GF-D8 (cell line): Measurements from ENCODE around the gene CRLF1.

Experiments used
- DNase-seq: peaks from one replicate; lab custom pipeline; 2025; lab: John Stamatoyannopoulos, UW

The CRLF1 gene

DNA sequence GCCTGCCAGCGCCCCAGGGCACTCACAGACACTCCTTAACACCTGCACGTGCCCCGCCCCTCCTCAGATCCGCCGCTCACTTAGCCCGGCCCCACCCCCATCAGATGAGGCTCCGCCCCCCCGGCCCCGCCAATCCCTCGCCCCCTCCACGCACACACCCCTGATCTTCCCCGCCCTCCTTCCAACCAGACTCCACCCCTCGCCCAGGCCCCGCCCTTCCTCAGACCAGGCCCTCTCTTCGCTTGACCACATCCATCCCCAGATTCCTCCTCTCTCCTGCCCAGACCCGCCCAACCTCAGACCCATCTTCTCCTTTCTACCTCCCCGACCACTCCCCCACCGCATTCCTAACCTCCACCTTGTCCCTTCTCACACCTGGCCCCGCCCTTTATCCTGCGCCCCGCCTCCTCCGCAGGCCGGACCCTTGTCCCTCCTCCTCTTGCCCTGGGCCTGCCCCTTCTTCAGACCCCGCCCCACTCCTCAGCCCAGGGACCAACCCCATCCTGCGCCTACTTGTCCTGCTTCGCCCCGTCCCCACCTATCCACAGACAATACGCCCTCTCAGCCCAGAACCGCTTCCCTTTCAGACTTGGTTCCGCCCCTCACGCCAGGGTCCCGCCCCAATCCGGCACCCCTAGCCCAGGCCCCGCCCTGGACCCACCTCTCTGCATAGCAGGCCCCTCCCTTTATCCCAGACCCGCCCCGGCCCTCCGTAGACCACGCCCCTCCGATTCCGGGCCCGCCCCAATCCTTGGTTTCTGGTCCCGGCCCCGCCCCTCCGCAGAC lies 29.8 kb upstream of the CRLF1 start:
- peak; percentile 79 for DNase-seq

DNA sequence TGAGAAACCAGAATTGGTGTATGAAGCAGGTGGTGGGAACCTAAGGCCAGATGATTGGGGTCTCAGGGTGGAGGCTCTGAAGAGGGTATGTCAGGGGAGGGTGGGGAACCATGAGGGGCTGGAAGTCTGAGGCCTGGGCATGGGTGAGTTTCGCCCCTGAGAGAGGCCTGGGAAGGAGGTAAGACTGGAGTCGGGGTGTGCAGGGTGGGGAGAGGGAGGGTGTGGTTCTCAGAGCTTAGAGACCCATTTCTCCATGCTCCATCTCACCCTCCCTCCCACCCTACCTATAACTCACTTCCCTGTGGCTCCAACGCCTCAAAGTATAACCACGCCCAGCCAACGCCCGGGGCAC lies 29.2 kb upstream of the CRLF1 start:
- DNase-seq = no peak

DNA sequence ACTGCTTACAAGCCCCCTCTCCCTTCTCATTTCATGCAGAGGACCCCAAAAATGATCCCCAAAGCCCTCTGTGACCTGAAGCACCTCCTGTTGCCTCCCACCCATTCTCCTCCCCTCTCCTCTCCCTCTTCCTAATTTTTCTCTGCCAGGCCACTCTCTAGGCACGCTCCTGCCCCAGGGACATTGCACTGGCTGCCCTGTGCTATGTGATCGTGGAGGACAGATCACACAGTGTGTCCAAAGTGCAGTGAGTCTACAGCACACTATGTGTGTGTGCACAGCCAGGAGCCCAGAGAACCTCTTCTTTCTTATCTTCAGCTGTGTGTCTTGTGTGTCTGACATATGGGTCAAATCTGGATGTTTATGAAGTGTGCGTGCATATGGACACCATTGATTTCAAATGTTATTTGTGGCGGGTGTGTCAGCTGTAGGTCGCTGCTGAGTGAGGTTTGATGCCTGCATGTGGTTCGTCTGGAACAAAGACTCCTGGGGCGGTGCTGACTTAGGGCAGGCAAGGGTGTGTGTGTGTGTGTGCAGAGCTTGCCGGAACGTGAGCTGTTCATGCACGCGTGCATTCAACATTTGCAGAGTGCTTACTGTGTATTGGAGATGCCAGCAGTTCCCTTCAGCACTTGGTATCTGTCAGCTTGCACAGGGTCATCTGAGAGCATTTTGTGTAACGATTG lies 28.2 kb upstream of the CRLF1 start:
- DNase-seq = no peak

DNA sequence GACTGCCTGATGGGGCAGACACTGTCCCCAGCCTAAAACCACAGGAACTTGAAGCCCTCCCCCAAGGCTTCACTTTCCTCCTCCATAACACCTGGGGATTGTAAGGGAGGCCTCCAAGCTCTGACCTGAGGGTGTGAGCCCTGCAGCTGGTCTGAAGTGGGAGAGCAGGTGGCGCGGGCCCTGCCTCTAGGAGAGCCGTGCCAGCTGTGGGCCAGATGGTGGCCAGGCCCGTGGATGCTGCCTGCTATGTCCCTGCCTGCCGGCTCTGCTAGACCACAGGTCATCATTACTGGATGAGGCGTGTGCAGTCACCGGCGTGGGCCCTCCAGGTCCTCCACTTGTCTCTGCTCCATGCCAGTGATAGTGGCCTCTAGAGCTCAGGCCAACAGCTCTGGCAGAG lies 26.7 kb upstream of the CRLF1 start:
- DNase-seq = no peak

DNA sequence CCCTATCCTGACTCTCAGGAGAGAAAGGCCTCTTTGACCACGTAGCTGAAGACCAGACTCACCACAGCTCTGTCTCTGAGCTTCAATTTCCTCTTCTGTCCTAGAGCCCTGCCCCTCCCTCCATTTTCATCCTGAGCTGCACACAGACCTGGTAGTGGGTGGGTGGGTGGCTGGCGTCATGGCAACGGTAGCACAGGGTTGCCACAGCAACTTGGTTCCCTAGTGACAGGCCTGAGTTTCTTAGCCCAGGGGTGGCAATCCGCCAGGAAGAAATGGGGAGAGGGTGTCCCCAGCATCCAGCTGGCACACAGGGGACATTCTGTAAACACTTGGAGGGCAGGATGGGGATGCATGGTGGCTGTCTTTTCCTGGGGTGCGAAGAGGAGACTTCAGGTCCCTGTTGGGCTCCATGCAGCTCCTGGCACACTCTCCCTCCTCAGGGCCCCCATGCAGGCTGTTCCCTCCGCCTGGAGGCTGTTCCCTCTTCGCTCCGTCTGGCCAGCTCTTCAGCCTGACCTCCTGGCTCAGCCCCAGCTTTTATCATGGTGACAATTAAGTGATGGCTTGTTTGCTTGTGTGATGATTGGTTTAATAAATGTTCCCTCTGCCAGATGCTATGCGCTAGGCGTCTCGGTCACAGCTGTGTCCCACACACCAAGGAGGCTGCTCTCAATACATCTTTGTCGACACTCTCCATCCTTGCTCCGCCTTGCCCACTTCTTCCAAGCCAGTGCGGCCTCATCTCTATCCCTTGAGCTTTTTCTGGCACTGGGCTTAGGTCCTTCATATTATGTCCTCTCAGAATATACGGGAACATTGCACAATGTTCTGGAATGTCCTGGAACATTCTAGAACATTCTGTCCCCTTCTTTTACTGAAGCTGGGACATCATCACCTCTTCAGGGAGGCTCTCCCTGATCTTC lies 22.8 kb upstream of the CRLF1 start:
- DNase-seq = no peak

DNA sequence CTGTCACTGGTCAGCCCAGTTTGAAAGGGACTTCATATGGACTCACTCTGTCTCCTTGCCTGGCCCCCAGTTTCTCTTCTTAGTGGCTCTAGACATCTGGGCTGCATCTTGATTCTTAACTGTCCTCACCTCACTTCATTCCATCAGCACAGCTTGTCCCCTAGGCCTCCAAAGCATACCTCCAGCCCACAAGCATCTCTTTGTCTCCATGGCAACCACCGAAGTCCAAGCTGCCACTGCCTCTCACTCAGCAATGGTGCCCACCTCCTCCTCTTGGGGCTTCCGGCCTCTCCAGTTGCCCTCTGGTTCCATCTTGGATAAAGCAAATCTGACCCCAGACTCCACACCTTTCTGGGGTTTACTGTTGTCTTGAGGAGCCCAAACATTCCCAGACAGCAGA lies 20.3 kb upstream of the CRLF1 start:
- no peak for DNase-seq

DNA sequence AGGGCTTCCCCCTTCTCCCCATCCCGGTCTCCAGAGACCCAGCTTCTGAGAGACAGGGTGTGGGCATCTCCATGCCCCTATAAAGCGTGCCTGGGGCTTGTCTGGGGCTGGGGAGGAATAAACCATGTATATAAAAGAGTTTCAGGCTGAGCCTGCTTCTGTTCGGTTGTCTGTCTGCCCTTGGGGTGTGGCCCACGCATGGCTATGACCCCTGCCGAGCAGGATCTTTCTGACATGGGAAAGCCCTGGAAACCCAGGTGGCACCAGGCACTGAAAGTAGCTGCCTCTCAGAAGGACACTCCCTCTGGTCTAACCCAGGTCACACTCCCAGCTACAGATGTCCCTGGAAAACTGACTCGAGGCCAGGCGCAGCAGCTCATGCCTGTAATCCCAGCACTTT lies 14.3 kb upstream of the CRLF1 start:
- no peak for DNase-seq

DNA sequence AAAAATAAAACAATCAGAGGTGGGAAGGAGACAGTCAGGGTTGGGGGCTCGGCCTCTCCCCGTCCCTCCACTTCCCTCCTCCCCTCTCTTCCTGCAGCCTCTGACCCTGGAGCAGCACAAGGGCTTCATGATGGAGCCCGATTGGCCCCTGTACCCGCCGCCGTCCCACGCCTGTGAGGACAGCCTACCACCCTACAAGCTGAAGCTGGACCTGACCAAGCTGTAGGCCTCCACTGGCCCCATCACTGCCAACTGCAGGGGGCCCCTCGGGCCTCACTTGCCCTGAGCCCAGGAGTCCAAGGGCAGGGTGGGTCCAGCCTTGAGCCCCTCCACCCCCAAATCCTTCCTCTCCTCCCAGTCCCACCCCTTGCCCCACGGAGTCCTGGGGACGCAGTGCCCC lies 13.7 kb upstream of the CRLF1 start:
- no peak for DNase-seq

DNA sequence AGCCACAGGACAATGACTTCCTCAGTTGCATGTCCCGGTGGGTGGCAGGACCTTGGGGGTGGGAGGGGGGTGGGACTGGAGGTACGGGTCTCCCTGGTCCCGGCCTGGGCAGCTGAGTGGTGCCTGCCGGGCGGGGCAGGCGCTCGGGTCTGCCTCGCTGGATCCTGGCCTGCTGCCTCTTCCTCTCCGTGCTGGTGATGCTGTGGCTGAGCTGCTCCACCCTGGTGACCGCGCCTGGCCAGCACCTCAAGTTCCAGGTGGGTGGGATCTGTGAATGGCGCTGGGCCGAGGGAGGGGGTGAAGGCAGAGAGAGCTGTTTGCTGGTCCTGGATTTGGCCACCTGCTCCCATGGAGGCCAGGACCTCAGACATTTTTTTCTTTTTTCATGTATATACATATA lies 11.6 kb upstream of the CRLF1 start:
- no peak for DNase-seq

DNA sequence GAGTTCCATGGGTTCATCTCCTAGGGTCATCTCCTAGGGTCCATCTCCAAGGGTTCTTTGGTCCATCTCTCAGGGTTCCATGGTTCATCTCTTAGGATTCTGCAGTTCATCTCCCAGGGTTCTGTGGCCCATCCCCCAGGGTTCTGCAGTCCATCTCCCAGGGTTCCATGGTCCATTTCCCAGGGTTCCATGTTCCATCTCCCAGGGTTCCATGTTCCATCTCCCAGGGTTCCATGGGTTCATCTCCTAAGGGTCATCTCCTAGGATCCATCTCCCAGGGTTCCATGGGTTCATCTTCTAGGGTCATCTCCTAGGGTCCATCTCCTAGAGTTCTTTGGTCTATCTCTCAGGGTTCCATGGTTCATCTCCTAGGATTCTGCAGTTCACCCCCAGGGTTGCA lies 11.0 kb upstream of the CRLF1 start:
- no peak for DNase-seq

DNA sequence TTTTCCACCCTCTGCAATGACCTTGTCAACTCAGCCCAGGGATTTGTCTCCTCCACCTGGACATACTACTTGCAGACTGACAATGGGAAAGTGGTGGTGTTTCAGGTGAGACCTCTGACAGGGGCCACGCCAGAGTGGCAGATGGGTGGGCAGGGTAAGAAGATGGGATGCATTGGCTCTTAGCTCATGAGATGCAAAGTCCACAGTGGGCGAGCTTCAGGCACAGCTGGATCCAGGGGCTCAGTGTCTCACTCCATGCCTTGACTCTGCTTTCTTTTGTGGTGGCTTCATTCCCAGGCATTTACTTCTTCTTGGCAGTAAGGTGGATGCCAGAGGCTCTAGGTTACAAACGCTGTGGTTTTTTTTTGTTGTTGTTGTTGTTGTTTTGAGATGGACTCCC lies 9.4 kb upstream of the CRLF1 start:
- no peak for DNase-seq

DNA sequence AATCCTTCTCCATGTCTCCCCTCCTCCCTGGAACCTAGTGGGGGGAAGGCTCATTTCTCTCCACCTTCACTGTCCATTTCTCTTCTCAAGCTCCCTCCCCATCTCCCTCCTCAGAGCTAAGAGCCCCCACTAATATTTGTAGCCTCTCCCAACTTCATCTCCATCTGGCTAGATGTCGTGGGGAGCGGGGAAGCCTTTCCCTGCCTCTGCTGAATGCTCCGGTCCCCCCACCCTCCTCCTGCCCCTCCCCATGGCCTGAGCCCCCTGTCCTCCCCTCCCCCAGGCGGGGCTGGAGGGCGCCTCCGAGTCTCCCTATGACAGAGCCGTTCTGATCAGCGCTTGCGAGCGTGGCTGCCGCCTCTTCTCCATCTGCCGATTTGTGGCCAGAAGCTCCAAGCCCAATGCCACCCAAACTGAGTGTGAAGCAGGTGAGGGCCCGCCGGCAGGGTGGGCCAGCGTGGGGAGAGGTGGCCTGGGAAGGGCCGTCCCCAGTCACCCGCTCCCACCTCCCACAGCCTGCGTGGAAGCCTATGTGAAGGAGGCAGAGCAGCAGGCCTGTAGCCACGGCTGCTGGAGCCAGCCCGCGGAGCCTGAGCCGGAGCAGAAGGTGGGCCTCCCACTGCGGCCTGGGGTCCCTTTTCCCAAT lies 7.1 kb upstream of the CRLF1 start:
- DNase-seq = no peak

DNA sequence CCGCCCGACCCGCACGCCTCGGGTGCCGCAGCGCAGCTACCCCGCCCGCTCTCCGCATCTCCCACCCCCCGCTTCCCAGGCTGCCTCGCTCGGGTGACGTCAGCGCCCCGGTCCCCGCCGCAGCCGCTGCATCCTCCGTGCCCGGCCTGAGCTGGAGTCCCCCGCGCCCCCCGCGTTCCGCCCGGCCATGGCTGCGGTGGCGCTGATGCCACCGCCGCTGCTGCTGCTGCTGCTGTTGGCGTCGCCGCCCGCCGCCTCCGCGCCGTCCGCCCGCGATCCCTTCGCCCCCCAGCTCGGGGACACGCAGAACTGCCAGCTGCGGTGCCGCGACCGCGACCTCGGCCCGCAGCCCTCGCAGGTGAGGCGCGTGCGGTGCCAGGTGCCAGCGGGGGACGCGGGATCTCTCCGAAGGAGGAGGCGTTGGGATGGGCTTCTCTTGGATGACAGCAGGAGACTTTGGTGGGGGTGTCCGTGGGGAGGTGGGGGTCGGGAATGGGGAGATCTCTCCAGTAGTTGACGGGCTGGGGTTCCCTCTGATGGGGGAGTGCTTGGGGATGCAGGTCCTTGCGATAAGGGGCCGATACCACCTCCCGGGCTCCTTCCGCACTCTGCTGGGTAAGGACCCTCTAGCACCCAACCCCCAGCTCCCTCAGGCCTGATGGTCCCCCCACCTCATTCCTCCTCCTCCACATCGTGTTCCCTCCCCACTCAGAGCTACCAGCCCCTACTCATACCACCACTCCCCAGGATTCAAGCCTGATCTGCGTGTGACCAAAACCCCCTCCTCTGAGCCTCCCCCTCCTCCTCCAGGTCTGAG lies 6.4 kb upstream of the CRLF1 start, which contains the start of gene TMEM59L:
TSS of gene TMEM59L (plus strand) at position 99 of the 817 bp plus-strand sequence. CDS start at position 188, 89 bp downstream.
- DNase-seq = no peak

DNA sequence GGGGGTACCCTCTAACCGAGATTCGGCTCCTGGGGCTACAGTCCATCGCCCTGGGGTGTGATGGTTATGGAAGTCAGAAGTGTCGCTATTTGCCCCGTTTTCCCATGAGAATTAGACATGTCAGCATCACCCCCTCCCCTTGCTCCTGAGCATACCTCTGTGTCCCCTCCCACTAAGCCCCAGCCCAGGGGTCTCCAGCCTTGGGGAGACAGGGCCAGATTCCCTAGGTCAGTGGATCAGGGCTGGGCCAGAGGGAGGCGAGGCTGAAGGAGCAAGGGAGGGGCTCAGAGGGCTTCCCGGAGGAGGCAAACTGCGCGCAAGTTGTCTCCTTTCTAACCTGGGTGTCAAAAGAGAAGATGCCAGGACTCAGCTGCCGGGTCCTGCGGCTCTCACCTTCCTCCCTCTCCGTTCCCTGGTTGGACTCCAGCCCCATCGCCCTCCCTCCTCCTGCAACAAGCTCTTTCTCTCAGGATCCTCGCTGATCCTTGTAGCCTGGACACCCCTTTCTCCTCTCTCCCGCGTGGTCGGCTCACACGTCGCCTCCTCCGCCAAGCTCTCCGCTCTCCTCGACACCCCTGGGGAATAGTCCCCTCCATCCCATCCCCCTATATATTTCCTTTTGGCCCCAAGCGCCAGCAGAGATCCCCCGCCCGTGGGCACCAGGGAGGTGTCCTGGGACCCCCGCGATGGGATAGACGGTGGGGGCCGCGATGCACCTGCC lies 5.6 kb upstream of the CRLF1 start:
- DNase-seq = no peak

DNA sequence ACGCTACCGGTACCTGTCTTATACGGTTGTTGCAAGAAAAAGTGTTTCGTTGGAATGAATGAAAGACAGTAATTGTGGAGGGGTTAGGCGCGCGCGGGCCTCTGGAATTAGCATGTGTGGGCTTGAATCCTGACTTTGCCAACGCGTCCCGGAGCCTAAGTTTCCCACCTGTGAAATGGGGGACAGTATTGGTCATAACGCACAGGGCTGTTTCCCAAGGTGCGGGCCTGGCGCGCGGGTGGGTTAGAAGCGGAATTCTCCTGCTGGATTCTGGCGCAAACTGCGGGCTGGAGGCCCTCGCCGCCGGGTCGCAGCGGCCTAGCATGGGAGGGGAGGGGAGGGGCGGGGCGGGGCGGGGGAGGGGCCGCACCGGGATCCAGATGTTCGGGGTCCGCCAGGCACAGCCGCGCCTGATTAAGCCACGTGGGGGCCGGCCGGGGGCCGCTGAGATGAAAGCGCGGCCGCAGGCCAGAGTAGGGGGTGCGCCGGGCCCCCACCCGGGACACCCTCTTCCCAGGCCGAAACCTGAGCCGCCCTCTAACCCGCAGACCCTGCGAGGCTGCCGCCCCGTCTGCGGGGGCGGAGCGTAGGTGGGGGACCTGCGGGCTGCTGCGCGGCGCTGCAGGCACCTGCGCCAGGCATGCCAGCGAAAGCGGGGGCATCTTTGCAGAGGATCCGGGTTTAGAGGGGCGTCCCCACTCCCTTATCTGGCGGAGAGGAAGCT lies 4.9 kb upstream of the CRLF1 start:
- DNase-seq = no peak

DNA sequence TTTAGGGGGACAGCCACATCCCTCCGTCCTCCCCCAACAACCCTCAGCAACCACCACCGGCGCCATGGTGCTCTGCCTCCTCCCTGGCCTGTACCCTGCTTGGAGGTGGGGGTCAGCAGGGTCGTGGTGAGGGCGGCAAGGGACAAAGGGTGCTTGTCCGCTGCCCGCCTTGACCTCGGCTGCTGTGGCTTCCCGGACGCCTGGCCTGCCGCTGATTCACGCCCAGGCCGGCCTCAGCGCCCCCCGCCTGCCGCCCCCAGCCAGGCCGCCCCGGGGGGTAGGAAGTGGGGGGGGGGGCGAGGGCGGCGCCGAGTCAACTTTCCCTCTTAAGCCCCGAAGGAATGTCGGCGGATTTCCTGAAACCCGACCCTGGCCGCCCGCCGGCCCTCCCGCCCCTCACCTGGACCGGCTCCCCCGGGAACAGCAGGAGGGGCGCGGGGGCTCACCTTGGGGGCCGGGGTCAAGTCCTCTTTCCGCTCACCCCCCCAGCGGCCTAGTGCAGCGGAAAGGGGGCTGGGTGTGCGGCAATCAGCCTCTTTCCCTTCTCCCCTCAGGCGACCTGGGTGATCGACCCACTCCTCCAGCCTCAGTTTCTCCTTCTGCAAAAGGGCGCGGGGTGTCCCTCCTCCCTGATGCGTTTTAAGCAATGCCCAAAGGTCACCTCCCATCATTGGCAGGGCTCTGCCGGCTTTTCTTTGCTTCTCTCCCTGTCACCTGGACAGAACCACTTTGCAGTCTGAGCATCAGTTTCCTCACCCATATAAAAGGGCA lies 4.1 kb upstream of the CRLF1 start:
- DNase-seq = no peak

DNA sequence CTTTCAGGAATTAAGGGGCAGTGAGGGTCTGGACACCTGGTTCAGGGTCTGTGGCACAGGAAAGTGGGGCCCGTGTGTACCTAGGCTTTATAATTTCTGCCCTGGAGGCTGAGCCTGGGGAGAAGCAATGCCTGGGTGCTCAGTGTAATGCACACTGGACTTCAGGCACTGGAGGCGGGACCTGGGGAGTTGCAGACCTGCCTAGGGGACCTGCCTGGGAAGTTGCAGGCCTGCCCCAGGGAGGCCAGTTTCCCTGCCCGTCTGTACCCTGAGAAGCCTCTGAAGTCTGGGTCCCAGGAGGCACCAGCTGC lies 3.6 kb upstream of the CRLF1 start:
- no peak for DNase-seq

DNA sequence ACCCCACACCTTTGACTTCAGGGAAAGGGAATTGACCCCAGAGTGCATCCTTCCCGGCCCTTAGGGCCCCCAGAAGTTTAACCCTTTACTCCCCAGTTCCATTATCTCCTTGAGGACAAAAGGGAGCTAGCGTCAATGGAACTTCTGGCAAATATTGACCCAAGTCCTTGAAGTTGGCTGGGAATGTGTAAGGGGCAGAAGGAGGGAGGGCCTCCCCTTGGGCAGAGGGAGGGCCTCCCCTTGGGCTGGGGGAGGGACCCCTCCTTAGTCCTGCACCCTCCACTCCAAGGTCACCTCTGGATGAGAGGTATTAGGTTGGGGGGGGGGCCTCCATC lies 3.1 kb upstream of the CRLF1 start:
- DNase-seq = no peak
